GM10248 (cell line): ENCODE data around the gene KRT80.

Source experiments
- CTCF ChIA-PET: fragments of 300-600 bp; sonication (Branson Sonifier 250); formaldehyde crosslinking; extraction: SDS; loops from one replicate; lab custom pipeline; 2021; ENCODE audit warnings: antibody characterized with exemption; lab: Yijun Ruan, JAX
- POLR2A ChIA-PET: fragments of 350-650 bp; sonication (Branson Sonifier 250); formaldehyde crosslinking; extraction: SDS; loops from one replicate; lab custom pipeline; 2020; ENCODE audit warnings: antibody characterized with exemption; lab: Yijun Ruan, JAX
- DNase-seq: peaks from one replicate; pipeline ENCODE4 v3.0.0; 2012; ENCODE audit errors: extremely low spot score
- TF ChIP-seq, protein P1 (sequence below): IDR thresholded peaks from 2 replicates; pipeline ENCODE4 v1.5.1; 2012; ENCODE audit warnings: mild to moderate bottlenecking, low read depth; ENCODE audit errors: extremely low read depth, missing control alignments, control extremely low read depth

KRT80 gene

DNA sequence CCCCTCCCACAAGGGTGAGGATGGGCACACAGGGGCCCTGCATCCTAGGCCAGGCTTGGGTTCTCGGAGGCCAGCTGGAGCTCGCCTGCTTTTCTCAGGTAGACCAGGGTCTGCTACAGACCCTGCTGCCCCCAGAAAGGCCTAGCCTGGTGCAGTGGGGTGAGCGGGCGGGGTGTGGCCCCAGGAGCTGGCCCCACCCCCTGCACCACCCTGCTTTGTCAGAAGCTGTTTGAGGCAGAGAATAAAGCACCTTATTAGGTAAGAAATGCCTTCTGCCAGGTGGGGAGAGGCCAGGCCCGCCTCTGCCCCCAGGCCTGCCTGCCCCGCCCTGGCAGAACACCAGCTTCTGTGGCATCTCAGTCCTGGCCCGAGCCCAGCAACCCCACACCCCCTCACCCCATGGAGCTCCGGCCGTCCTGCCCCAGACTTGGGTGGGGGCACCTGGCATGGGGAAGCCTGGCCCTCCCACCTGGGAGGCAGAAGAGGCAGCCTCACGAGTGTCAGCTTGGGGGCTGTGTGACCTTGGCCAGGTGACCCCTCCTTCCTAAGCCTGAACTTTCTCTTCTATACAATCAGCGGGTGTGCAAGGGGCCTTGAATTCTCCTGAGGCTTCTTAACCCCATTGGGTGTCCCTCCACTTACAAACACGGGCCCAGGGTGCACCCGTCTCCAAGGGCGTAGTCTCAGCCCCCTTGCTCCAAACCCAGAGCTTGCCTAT is 43.2 kb downstream of the KRT80 start:
- no peak for DNase-seq
- ChIA-PET POLR2A (no interaction called here), CTCF (interaction anchor here (0.7 to 1.8 kb wide), 6 partner anchors 9 to 737 kb away, joined by 3 to 5 read pairs (median 4); no protein-coding TSS in a partner anchor)
- TF ChIP-seq, protein P1, sequence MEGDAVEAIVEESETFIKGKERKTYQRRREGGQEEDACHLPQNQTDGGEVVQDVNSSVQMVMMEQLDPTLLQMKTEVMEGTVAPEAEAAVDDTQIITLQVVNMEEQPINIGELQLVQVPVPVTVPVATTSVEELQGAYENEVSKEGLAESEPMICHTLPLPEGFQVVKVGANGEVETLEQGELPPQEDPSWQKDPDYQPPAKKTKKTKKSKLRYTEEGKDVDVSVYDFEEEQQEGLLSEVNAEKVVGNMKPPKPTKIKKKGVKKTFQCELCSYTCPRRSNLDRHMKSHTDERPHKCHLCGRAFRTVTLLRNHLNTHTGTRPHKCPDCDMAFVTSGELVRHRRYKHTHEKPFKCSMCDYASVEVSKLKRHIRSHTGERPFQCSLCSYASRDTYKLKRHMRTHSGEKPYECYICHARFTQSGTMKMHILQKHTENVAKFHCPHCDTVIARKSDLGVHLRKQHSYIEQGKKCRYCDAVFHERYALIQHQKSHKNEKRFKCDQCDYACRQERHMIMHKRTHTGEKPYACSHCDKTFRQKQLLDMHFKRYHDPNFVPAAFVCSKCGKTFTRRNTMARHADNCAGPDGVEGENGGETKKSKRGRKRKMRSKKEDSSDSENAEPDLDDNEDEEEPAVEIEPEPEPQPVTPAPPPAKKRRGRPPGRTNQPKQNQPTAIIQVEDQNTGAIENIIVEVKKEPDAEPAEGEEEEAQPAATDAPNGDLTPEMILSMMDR: no peak

DNA sequence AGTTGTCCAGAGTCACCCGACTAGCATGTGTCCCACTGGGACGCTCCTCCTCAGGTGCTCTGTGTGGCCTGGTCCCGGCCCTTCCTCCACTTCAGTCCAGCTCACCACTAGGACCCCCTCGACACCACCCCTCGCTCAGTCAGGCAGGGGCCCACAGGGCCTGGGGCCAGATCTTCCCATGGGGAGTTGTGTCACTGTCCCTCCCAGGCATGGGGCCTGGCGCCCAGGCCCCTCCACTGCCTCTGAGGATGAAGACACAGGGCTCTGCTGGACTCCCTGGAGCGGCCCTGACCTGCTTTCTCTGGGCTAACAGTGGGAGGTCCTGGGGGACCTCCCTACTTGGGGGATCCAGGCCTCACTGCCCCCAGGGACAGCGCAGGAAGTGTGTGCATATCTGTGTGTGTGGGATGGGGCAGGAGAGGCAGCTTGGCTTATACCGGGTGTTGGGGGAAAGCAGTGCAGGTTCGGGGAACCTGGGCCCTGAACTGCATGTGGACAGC is 43.8 kb downstream of the KRT80 start:
- TF ChIP-seq, protein P1: no peak
- ChIA-PET POLR2A (no interaction called here), CTCF (interaction anchor here (0.6 to 1.8 kb wide), 5 partner anchors 8 to 738 kb away, joined by 3 to 5 read pairs (median 4); no protein-coding TSS in a partner anchor)
- DNase-seq: no peak

DNA sequence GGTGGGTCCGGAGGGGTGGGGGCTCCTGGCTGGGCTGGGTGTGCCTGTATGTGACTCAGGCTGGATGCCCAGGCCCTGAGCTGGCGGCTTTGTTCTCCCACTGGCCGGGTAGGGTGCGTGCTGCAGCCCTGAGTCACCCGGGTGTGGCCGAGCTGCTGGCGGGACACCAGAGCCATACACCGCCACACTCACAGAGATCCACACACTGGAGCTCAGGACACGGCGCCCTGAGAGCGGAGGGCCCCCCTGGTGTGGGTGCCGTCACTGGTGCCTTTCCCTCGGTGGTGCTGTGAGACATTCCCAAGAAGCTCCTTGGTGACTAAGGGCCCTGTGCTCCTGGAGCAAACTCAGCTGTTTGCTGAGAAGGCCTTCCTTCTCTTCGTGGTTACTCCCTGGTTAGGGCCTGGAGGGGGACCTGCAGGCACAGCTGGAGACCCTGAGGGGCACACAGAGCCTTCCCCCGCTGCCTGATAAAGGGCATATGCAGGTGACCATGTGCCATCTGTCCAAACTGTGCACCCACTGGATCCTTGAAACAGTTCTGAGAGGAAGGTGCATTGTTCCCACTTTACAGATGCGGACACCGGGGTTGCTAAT is 44.3 kb downstream of the KRT80 start:
- no peak for DNase-seq
- CTCF ChIA-PET: interaction anchor here (0.6 to 1.8 kb wide), 5 partner anchors 9 to 738 kb away, joined by 3 to 5 read pairs (median 4); no protein-coding TSS in a partner anchor

DNA sequence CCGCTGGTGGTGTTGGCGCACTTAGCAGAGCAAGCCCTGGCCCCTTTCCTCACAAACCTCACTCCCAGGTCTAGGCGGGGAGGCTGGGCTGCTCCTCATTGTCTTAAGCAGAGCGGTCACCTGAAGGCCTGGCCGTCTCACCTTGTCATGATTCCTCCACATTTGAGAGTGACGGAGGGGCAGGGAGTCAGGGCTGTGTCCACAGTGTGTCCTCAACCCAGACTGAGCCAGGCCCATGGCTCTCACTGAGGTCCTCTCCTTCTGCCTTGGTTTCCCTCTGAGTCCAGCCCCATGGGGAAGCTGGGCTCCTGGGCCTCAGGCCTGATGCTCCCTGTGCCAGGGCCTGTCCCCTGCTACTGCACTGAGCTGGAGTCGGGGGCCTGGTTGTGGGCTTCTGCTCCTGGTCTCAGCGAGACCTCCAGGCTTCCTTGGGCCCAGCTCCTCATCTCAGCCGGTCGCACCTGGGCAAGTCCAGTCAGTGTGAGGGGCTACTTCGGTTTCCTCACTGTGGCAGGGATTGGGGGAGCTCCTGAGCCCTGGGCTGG is 44.9 kb downstream of the KRT80 start:
- ChIA-PET CTCF (interaction anchor here (0.9 to 1.8 kb wide), 4 partner anchors 8 to 834 kb away, joined by 3 to 5 read pairs (median 4); no protein-coding TSS in a partner anchor), POLR2A (no interaction called here)
- TF ChIP-seq, protein P1: no peak
- DNase-seq: no peak

More for the DNA sequence above, 44.3 kb downstream of the KRT80 start:
- POLR2A ChIA-PET: no interaction called here
- TF ChIP-seq, protein P1: no peak

DNA sequence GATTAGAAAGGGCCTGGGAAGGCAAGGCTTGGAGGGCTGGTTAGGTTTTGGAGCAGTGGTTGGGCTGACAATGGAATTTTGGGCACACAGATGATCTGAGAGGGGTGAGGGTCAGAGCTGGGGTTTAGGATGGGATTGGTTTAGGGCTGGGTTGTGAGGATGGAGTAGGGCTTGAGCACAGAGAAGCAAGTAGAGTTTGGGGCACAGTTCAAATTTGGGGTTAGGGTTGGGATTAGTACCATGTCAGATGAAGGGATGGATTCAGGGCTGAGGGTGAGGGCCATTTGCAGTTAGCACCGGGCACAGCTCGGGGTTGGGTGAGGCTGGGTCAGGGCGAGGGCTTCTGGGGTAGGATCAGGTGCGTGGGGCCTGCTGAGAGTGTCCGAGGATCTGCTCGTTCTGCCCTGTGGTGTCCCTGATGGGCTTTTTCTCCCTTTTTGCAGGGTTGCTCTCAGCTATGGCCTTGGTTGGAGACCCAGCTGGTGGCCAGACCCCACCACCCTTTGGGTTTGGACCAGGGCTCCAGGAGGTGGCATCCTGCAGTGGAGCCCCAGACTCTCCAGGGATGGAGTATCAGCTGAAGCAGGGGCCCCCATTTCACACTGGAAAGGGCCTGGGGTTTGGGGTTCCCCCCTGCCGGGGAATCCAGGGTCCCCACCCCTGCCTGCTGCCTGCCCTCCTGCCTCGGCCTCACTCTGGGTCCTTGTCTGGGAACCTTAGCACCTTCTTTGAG is 45.6 kb downstream of the KRT80 start:
- TF ChIP-seq, protein P1: no peak
- POLR2A ChIA-PET: no interaction called here
- CTCF ChIA-PET: interaction anchor here (0.9 to 1.4 kb wide), 2 partner anchors 8 to 834 kb away, joined by 3 to 5 read pairs; no protein-coding TSS in a partner anchor
- DNase-seq: no peak
